HG03575 (cell line): ENCODE measurements around the gene ZCCHC9.

ENCODE experiments used
- ATAC-seq: cut with Tn5 transposase; IDR thresholded peaks from one replicate; pipeline ENCODE4 v1.9.1; 2021; ENCODE audit not compliant: unreplicated experiment, insufficient number of reproducible peaks, low FRiP score; ENCODE audit errors: extremely low read depth

Gene ZCCHC9

GRCh38 chr5:81349161-81349560 lies 47.8 kb downstream of the ZCCHC9 start:
- ATAC-seq, result no peak

GRCh38 chr5:81350507-81350906 lies 49.1 kb downstream of the ZCCHC9 start:
- ATAC-seq, result no peak

- ATAC-seq, result no peak
Measured at GRCh38 chr5:81353189-81353588, 51.8 kb downstream of the ZCCHC9 start.

- ATAC-seq, result no peak
Measured at GRCh38 chr5:81354093-81354492, 52.7 kb downstream of the ZCCHC9 start.

- no peak for ATAC-seq
Measured at GRCh38 chr5:81355291-81356251, 54.2 kb downstream of the ZCCHC9 start.

GRCh38 chr5:81359108-81359507 lies 57.7 kb downstream of the ZCCHC9 start:
- ATAC-seq, result no peak

- ATAC-seq, result no peak
Measured at GRCh38 chr5:81359881-81360280, 58.5 kb downstream of the ZCCHC9 start.

GRCh38 chr5:81360640-81361039 lies 59.3 kb downstream of the ZCCHC9 start:
- no peak for ATAC-seq

- no peak for ATAC-seq
Measured at GRCh38 chr5:81361600-81361999, 60.2 kb downstream of the ZCCHC9 start.
